Activated naive CD8-positive, alpha-beta T cell treated with anti-CD3 and anti-CD28 coated beads for 36 hours (primary cell): ENCODE results near the gene GADD45GIP1. TPM values are rescaled to one million over a fixed set of nuclear protein-coding genes. Genes with fewer than 3 reads are reported as not detected.
A peak's percentile ranks its signal among the peaks of the same experiment; 100 is the strongest.
"Not testable (repeated sequence)": the region's sequence is repeated elsewhere in the genome, so short reads cannot be mapped to it uniquely, and the experiment has no call there.

Experiments used
- DNase-seq: peaks from one replicate; pipeline ENCODE4 v3.0.0; 2021
- H3K27ac Mint-ChIP-seq: one replicate; pipeline ENCODE4 v1.8.0; 2022; ENCODE audit warnings: mild to moderate bottlenecking, moderate library complexity, mixed read lengths
- H3K27me3 Mint-ChIP-seq: one replicate; pipeline ENCODE4 v1.8.0; 2022; ENCODE audit warnings: mild to moderate bottlenecking, mixed read lengths
- H3K36me3 Mint-ChIP-seq: one replicate; pipeline ENCODE4 v1.8.0; 2021; ENCODE audit warnings: mild to moderate bottlenecking, mixed read lengths
- H3K4me1 Mint-ChIP-seq: one replicate; pipeline ENCODE4 v1.8.0; 2021; ENCODE audit warnings: mixed read lengths
- H3K4me3 Mint-ChIP-seq: one replicate; pipeline ENCODE4 v1.8.0; 2022; ENCODE audit warnings: mild to moderate bottlenecking, moderate library complexity, mixed read lengths
- H3K9me3 Mint-ChIP-seq: one replicate; pipeline ENCODE4 v1.8.0; 2022; ENCODE audit warnings: mixed read lengths
- total RNA-seq, 2 experiments: library from RNA; stranded (reverse); gene quantifications; one replicate each; pipeline ENCODE4 v1.2.3, GENCODE V29; 2021

The GADD45GIP1 gene
- total RNA-seq, 2 experiments from 2014 or later: 37.1 to 37.8 TPM

- Mint-ChIP-seq H3K4me1 (no peaks in the 10 kb centered on the region), H3K27ac (no peak overlapping the region), H3K36me3 (no peaks in the 10 kb centered on the region), H3K9me3 (no peaks in the 10 kb centered on the region), H3K4me3 (no peak overlapping the region), H3K27me3 (peaks cover 17% of the 10 kb centered on the region)
- DNase-seq: no peak
Measured at GRCh38 chr19:12979974-12980373, 23.0 kb upstream of the GADD45GIP1 start.

GRCh38 chr19:12976109-12976508 is 19.1 kb upstream of the GADD45GIP1 start:
- peaks cover 17% of the 10 kb centered on the region for H3K27me3 Mint-ChIP-seq
- H3K9me3 Mint-ChIP-seq, H3K4me3 Mint-ChIP-seq, H3K27ac Mint-ChIP-seq, H3K36me3 Mint-ChIP-seq, H3K4me1 Mint-ChIP-seq, DNase-seq: not testable (repeated sequence)

GRCh38 chr19:12975221-12975741 is 18.3 kb upstream of the GADD45GIP1 start:
- peaks cover 17% of the 10 kb centered on the region for H3K27me3 Mint-ChIP-seq

GRCh38 chr19:12974301-12975220 is 17.5 kb upstream of the GADD45GIP1 start:
- Mint-ChIP-seq H3K36me3 (no peaks in the 10 kb centered on the region), H3K27me3 (peaks cover 17% of the 10 kb centered on the region), H3K27ac (no peak overlapping the region), H3K4me1 (peaks cover 4% of the 10 kb centered on the region), H3K9me3 (no peaks in the 10 kb centered on the region), H3K4me3 (no peak overlapping the region)
- no peak for DNase-seq

More at GRCh38 chr19:12975221-12975741, 18.3 kb upstream of the GADD45GIP1 start:
- H3K27ac Mint-ChIP-seq: no peak overlapping the region
- no peaks in the 10 kb centered on the region for H3K36me3 Mint-ChIP-seq
- no peak overlapping the region for H3K4me3 Mint-ChIP-seq
- no peak for DNase-seq
- peaks cover under 1% of the 10 kb centered on the region for H3K4me1 Mint-ChIP-seq
- no peaks in the 10 kb centered on the region for H3K9me3 Mint-ChIP-seq

- Mint-ChIP-seq H3K4me1 (peaks cover 4% of the 10 kb centered on the region), H3K9me3 (no peaks in the 10 kb centered on the region)
- DNase-seq: no peak
Measured at GRCh38 chr19:12973236-12973635, 16.2 kb upstream of the GADD45GIP1 start.

GRCh38 chr19:12970070-12970820 is 13.2 kb upstream of the GADD45GIP1 start:
- no peak overlapping the region for H3K4me3 Mint-ChIP-seq

More at GRCh38 chr19:12973236-12973635, 16.2 kb upstream of the GADD45GIP1 start:
- Mint-ChIP-seq H3K4me3 (no peak overlapping the region), H3K27ac (no peak overlapping the region), H3K36me3 (no peaks in the 10 kb centered on the region), H3K27me3 (peaks cover 16% of the 10 kb centered on the region)

GRCh38 chr19:12969292-12969988 is 12.4 kb upstream of the GADD45GIP1 start, which contains the start of gene DAND5:
TSS of gene DAND5 (plus strand) at chr19:12969576. CDS start at chr19:12969661, 85 bp downstream.
- Mint-ChIP-seq H3K9me3 (no peaks in the 10 kb centered on the region), H3K27me3 (no peaks in the 10 kb centered on the region), H3K4me1 (peaks cover 10% of the 10 kb centered on the region), H3K4me3 (no peak within 1 kb of the TSS), H3K36me3 (no peaks in the 10 kb centered on the region), H3K27ac (peak within 1 kb of the TSS; percentile 39)
- no peak for DNase-seq

More at GRCh38 chr19:12970070-12970820, 13.2 kb upstream of the GADD45GIP1 start:
- H3K27me3 Mint-ChIP-seq: no peaks in the 10 kb centered on the region
- H3K36me3 Mint-ChIP-seq: no peaks in the 10 kb centered on the region
- H3K9me3 Mint-ChIP-seq: no peaks in the 10 kb centered on the region
- H3K27ac Mint-ChIP-seq: peak overlapping the region; percentile 39
- DNase-seq: no peak
- H3K4me1 Mint-ChIP-seq: peaks cover 6% of the 10 kb centered on the region

- peaks cover 10% of the 10 kb centered on the region for H3K4me1 Mint-ChIP-seq
- H3K4me3 Mint-ChIP-seq: no peak overlapping the region
- no peak overlapping the region for H3K27ac Mint-ChIP-seq
- no peaks in the 10 kb centered on the region for H3K27me3 Mint-ChIP-seq
- H3K36me3 Mint-ChIP-seq: no peaks in the 10 kb centered on the region
- DNase-seq: no peak
- no peaks in the 10 kb centered on the region for H3K9me3 Mint-ChIP-seq
Measured at GRCh38 chr19:12967907-12968306, 10.9 kb upstream of the GADD45GIP1 start.

GRCh38 chr19:12965812-12966135 is 8.8 kb upstream of the GADD45GIP1 start:
- no peaks in the 10 kb centered on the region for H3K36me3 Mint-ChIP-seq
- no peaks in the 10 kb centered on the region for H3K27me3 Mint-ChIP-seq
- peak overlapping the region; percentile 44 for H3K4me3 Mint-ChIP-seq
- no peak for DNase-seq
- no peaks in the 10 kb centered on the region for H3K9me3 Mint-ChIP-seq
- no peak overlapping the region for H3K27ac Mint-ChIP-seq
- H3K4me1 Mint-ChIP-seq: peaks cover 10% of the 10 kb centered on the region

- peak; percentile 88 for DNase-seq
- Mint-ChIP-seq H3K27ac (peak overlapping the region; percentile 78), H3K27me3 (no peaks in the 10 kb centered on the region), H3K4me3 (peak overlapping the region; percentile 80), H3K9me3 (no peaks in the 10 kb centered on the region), H3K4me1 (peaks cover 9% of the 10 kb centered on the region), H3K36me3 (no peaks in the 10 kb centered on the region)
Measured at GRCh38 chr19:12965017-12965811, 8.2 kb upstream of the GADD45GIP1 start.

- no peaks in the 10 kb centered on the region for H3K27me3 Mint-ChIP-seq
- no peak overlapping the region for H3K4me3 Mint-ChIP-seq
- peaks cover 17% of the 10 kb centered on the region for H3K36me3 Mint-ChIP-seq
- no peak overlapping the region for H3K27ac Mint-ChIP-seq
- peaks cover 21% of the 10 kb centered on the region for H3K4me1 Mint-ChIP-seq
- DNase-seq: no peak
- no peaks in the 10 kb centered on the region for H3K9me3 Mint-ChIP-seq
Measured at GRCh38 chr19:12959481-12959880, 2.5 kb upstream of the GADD45GIP1 start.

GRCh38 chr19:12957389-12957952 is 448 bp upstream of the GADD45GIP1 start:
- not testable (repeated sequence) for H3K27me3 Mint-ChIP-seq, DNase-seq, H3K9me3 Mint-ChIP-seq
- peak overlapping the region; percentile 96 for H3K27ac Mint-ChIP-seq
- peak overlapping the region; percentile 91 for H3K4me3 Mint-ChIP-seq
- peaks cover 30% of the 10 kb centered on the region for H3K4me1 Mint-ChIP-seq
- H3K36me3 Mint-ChIP-seq: peaks cover 27% of the 10 kb centered on the region

GRCh38 chr19:12955996-12956395 is 1.0 kb downstream of the GADD45GIP1 start:
- Mint-ChIP-seq H3K4me1 (peaks cover 30% of the 10 kb centered on the region), H3K27me3 (no peaks in the 10 kb centered on the region), H3K27ac (peak overlapping the region; percentile 89), H3K4me3 (peak overlapping the region; percentile 79), H3K9me3 (no peaks in the 10 kb centered on the region), H3K36me3 (peaks cover 36% of the 10 kb centered on the region)
- no peak for DNase-seq

- H3K4me3 Mint-ChIP-seq: peak overlapping the region; percentile 79
- peaks cover 30% of the 10 kb centered on the region for H3K4me1 Mint-ChIP-seq
- DNase-seq, H3K27me3 Mint-ChIP-seq, H3K9me3 Mint-ChIP-seq: not testable (repeated sequence)
- peaks cover 39% of the 10 kb centered on the region for H3K36me3 Mint-ChIP-seq
- peak overlapping the region; percentile 89 for H3K27ac Mint-ChIP-seq
Measured at GRCh38 chr19:12955575-12955974, 1.4 kb downstream of the GADD45GIP1 start.
